Retina (tissue), 1 donor: ENCODE results near the gene ARMC12.
"Not testable (repeated sequence)": the region's sequence is repeated elsewhere in the genome, so short reads cannot be mapped to it uniquely, and the experiment has no call there.

Experiments
- DNase-seq: peaks from one replicate; pipeline ENCODE4 v3.0.0-alpha.2; 2016

The ARMC12 gene

DNA sequence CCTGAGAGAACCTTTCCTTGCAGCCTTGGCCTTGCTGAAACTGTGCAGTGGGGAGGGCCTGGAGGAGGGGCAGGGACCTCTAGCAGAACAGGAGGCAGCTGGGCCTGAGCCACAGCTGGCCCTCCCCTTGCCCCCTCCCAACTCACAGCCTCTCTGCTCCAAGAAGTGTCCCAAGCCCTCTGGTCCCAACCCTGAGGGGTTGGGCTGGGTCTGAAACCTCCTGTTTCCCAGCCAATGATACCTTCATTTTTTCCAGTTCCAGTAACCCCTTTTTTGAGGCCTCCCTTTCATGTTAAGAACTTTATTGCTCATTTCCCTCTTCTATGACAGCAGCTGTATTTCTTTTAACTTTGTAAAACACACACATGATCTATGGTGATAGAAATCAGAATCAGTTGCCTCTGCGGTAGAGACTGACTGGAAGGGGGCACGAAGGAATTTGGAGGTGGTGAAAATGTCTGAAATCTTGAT lies 17.9 kb upstream of the ARMC12 start:
- no peak for DNase-seq

DNA sequence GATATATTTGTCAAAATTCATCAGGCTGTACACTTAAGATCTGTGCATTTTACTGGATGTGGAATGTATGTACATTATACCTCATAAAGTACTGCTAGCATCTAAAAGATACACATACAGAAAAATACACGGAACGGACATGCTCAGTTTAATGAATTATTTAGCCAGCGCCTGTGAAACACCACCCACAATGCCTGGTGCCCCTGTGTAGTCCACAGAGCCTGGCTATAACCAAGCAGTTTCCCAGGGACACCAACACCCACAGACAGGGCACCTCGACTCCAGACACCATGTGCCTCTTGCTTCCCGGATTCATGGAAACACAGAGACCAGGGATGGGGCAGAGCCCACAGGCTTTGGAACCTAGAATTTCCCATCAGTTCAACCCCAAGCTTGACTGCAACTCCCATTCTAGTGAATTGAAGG lies 17.4 kb upstream of the ARMC12 start:
- no peak for DNase-seq

DNA sequence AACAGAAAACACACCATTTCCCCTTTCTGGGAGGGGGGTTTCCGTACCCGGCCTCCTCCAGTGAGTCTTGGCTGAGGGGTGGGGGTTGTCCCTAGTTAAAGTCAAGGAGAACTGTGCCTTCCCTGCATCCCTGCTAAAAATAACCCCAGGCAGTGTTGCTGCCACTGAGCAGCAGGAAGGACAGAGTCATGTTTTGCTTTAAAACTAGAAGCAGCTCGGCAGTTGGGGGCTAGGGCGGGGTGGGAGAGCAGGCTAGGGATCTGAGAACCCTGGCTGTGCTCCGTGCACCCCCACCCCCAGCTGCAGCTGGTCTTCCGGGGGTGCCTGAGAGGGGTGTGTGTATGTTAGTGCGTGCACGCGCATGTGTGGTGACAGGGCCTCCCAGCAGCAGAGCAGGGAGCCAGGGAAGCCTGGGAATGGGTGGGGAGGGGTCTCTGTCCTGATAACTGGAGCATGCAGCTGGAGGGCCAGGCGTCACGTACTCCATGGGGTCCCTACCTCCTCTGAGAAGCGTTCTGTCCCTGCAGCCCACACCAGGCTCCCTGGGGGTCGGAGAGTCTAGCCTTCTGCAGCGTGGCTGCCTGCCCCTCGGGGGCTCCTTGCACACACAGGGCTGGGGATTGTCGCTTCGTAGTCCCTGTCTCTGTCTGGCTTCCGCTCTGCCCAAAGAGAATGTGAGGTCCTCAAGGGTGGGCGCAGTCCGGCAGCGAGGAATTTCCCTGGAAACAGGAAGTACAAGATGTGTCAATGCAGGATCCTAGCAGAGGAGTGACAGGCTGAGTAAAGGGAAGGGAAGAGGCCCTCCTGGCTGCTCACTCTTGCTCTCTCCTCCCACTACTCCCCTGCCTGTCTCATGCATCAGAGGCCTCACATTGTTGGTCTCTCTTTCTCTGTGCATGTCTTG lies 16.8 kb upstream of the ARMC12 start:
- DNase-seq = peak; percentile 89

GRCh38 chr6:35722121-35722761 lies 14.6 kb upstream of the ARMC12 start:
- DNase-seq = no peak

DNA sequence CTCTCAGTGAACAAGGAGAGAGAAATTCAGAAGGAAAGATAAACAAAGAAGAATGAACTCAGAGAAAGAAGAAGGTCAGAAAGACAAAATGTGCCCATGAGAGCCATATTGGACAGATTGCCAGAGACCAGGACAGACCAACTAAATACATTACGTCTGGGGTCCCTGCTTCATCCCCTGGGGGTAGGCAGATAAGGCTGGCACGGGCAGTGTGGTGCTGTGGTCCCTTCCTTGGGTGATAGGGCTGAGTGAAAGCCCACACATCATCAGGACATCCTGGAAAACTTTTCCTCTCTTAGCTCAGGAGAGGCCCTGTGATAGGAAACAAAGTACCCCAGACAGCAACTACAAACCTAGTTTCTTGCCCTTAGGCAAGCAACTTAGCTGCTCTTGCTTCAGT lies 13.2 kb upstream of the ARMC12 start:
- no peak for DNase-seq

GRCh38 chr6:35724059-35724458 lies 12.8 kb upstream of the ARMC12 start:
- DNase-seq = no peak

DNA sequence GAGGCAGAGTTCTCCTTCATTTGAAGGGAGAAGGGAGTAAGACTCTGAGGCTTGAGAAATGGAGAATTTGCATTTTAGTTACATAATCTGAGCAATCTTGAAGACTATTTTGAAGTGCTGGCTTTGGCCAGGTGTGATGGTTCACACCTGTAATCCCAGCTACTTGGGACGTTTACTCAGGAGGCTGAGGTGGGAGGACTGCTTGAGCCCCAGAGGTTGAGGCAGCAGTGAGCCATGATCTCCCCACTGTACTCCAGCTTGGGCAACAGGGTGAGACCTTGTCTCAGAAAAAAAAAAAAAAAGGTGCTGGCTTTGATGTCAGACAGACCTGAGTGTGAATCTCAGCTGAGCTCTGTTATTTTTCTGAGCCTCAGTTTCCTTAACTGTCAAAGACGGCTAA lies 12.4 kb upstream of the ARMC12 start:
- DNase-seq = no peak

DNA sequence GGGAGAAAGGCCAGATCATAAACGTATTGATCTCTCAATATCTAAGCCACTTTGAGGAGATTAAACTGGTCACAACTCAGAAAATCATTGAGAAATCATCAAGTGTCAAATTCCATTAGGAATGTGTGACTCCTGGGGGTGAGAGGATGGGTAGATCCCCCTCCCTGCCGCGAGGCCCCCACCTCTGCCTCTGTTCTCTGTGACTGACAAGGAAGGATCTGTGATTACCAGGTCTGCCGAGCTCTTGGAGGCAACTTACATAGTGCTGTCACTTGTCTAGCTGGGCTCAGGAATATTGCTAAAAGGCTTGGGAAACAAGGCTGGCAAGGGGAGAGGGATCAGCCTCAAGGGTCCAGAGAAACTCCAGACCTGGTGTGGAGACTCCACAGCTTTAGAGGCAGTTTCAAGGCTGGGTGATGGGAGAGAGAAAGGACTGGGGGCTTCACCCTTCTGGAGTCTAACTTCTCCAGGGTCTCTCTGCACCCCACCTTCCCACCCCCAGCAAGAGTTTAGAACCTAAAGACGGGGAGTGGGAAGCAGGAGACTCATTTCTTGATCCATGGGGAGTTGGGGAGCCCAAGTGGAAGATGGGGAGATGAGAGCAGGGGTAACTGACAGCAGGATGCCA lies 11.6 kb upstream of the ARMC12 start:
- DNase-seq = no peak

DNA sequence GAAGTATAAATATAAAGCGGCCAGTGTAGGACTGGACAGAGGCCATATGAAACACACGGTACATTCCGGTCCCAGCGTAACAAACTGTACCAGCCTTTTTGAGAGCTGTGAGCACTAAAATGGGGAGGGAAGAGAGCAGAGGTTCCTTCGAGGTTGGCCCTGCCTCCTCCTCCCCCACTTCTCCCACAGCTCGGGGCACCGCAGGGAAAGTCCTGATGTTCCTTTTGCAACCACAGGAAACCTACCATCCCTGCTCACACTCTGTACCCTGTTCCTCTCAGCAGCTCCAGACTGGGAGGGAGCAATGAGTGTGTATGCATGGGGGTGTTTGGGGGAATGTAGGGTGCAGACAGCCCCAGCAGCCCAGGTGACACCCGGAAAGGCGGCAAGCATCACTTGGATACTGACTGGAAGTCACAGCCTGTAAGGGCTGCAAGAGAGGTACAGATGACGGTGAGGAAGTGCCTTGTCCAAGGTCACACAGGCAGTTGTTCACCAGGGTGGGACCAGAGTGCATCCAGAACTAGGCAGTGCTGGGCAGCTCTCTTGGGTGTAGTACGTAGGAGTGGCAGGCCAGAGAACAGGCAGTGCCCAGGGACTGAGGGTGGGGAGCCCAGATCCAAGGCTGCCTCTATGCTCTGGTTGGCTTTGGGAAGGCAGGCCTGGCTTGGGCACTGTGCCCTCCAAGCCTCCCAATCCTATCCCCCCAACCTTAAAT lies 11.0 kb upstream of the ARMC12 start:
- no peak for DNase-seq

DNA sequence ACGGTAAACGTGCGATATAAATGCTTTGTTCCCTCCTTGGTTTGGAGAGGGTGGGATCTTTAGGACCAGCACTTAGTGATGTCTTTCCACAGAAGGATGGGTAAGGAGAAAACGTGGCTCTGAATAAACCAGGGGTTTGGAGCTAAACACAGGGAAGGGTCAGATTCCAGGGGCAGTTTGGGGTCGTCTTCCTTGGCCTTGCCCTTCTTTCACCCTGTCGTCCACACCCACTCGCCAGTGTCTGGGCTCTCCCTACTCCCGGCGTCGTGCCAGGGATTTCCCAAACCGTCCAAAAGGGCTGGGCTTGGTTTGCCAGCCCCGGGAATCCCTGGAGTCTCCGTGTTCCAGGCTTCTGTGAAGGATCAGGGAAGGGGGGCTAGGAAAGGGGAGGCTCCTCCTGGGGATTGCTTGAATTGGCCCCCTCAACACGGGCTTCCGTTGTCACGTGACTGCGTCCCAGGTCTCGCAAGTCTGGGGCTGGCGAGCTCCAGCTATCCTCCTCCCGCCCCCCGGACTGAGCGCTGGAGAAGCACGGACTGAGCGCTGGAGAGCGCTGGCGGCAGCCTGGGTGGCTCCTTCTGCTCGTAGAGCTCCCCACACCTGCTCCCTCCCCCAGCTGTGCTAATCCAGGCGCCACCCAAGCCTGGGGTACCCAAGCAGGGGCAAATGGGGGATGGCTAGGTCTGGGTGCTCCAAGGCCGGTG lies 9.4 kb upstream of the ARMC12 start:
- peak; percentile 89 for DNase-seq

DNA sequence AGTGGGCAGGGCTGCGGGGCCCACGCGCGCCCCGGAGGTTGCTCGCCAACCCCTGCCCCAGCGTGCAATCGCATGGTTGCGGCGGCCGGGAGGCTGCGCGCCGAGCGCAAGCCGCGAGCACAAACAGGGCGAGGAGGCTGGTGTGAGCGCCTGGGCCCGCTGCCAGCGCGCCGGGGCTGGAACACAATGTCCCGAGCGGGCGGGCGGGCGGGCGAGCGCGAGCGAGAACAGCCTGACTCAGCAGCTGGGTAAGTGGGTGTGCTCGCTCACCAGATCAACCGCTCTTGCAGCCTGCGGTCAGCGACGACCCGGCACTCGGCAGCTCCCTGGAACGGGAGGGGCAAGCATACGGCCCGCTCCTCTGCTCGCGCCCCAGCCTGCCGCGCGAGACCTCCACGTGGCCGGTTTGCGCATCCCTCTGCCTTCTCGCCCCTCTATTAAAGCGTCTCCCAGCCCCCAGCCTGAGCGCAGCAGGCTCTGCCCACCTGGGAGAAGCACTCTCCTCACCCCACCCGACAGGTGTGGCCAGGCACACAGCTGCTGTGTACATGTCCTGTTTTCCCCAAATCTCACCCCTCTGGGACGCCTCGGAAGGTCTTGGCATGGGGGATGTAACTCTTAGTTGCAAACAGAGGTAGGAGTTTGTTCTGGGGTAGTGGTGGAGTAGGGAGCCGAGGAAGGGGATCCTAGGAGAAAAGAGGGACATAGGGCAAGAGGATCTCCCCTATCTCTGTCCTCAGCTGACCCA lies 8.7 kb upstream of the ARMC12 start:
- DNase-seq = no peak

DNA sequence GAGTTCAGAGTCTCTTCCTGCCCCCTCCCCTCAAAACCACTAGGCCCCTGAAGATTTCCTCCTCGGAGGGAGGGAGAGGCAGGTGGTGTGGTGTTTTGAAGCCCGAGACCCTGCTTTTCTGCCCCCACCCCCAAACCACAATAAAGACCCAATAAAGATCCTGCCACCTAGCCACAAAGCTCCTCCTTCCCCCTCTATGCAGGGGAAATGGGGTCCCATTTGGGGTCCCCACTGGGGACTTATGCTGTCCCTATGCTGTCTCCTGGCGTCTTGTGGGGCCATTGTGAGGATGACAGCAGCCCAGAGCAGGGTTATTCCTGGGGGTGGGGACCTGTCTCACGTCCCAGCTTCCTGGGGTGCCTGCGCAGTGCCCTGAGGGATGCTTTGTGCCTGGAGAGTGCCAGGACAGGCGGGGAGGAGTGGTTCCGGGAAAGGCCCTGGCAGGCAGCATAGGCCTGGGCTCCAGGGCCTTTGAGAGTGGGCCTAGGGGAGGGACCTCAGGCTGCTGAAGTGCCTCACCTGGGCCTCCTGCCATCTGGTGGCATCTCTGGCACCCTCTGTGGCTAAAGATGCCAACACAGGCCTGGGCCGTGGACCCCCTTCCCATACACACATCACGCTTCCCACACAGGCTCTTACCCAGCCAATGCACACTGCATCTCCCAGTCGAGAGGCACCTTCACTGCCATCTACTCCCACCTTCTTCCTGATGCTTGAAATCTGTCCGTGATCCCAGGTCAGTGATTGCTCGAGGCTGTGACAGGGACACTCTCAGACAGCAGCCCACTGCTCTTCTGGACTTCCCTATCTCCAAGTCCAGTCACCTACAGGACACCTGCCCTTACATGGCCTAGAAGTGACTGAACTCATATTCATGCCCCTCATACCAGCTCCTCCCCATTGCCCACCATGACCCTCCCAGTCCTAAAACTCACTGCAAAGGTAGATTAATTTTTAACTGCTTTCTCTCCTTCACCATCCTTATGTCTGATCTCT lies 7.9 kb upstream of the ARMC12 start:
- no peak for DNase-seq

GRCh38 chr6:35729722-35730121 lies 7.1 kb upstream of the ARMC12 start:
- no peak for DNase-seq

GRCh38 chr6:35730745-35731413 lies 6.0 kb upstream of the ARMC12 start:
- DNase-seq = no peak

DNA sequence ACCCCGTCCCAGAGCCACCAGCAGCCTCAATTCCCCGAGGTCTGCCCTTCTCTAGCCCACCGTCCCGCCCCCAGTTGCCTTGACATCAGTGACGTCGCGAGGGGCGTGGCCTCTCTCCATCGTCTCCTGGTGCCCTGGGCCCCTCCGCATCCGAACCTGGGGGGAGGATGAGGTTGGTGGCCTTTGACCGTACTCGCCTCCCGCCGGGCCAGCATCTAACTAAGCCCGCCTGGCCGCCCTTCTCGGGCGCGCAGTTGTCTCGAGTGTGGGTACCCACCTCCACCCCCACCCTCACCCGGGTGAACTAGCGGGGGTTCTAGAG lies 5.5 kb upstream of the ARMC12 start:
- peak; percentile 94 for DNase-seq

DNA sequence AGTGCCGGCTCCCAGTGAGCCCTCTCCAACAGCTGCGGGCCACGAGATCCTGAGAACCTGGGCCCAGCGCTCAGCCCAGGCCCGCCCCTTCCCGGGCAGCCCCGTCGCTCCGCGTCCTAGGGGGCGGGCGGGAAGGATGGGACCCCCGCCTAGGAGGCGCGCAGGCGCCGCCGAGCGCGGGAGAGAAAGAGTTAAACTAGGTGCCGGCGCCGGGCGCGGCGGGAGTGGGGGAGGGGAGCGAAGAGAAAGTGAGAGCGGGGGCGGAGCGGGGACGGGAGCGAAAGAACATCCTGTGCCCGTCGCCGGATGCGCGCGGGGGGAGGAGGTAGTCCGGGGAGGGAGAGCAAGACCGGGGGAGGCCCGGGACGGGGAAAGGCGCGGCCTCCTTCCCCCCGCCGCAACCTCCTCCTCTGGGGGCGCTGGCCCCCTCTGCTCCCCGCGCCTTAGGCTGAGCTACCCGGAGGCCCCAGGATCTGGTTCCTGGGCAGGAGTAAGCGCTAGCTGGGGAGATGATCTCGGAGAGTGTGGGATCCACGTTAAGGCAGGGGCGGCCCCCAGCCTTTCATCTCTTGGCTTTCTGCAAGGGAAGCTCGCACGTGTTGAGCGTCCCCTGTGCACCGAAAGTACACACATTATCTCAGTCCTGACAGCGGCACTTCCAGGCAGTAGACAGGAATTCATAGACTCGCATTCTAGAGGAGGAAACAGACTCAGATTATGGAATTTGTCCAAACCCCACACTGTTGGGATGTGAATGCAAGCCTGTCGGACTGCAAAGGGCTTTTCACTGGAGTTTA lies 4.9 kb upstream of the ARMC12 start:
- peak; percentile 79 for DNase-seq

GRCh38 chr6:35733633-35734032 lies 3.2 kb upstream of the ARMC12 start:
- no peak for DNase-seq

DNA sequence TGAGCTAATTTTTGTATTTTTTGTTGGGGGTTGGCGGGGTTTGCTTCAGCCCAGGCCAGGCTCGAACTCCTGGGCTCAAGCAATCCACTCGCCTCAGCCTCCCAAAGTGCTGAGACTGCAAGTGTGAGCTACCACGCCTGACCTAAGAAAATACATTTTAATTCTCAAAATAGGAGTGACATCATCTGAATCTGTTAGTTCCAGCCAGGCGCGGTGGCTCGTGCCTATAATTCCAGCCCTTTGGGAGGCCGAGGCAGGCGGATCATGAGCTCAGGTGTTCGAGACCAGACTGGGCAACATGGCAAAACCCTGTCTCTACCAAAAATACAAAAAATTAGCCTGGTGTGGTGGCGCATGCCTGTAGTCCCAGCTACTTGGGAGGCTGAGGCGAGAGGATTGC lies 2.5 kb upstream of the ARMC12 start:
- not testable (repeated sequence) for DNase-seq

DNA sequence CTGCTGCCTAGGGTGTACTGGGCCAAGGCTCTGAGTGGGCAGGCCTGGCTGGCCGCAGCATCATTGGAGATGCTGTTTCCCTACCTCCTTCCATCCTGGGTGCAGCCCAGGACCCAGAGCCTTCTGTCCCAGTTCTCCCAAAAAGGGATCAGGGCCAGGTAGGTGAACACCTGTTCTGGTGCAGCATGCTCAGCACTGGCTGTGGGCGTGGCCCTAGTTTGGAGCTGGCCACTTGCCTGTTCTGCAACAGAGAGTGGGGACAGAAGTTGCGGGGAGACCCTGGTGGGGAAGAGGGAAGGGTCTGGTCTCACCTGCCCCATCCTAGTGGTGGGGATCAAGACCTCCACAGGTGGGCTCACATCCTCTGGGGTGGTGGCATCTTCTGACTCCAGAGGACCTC lies 1.4 kb upstream of the ARMC12 start:
- no peak for DNase-seq
